Stimulated activated CD8-positive, alpha-beta memory T cell treated with anti-CD3 and anti-CD28 coated beads, Interleukin-2, amount 100 ng/mL, for 1 hour (primary cell): ENCODE measurements around the gene TMEM178A.
"Not testable (repeated sequence)": the region's sequence is repeated elsewhere in the genome, so short reads cannot be mapped to it uniquely, and the experiment has no call there.

Experiments
- DNase-seq, 2 donors: peaks; one replicate each; pipeline ENCODE4 v3.0.0-alpha.2; 2020; ENCODE audit warnings: low read depth in 2 of 2

Gene TMEM178A

DNA sequence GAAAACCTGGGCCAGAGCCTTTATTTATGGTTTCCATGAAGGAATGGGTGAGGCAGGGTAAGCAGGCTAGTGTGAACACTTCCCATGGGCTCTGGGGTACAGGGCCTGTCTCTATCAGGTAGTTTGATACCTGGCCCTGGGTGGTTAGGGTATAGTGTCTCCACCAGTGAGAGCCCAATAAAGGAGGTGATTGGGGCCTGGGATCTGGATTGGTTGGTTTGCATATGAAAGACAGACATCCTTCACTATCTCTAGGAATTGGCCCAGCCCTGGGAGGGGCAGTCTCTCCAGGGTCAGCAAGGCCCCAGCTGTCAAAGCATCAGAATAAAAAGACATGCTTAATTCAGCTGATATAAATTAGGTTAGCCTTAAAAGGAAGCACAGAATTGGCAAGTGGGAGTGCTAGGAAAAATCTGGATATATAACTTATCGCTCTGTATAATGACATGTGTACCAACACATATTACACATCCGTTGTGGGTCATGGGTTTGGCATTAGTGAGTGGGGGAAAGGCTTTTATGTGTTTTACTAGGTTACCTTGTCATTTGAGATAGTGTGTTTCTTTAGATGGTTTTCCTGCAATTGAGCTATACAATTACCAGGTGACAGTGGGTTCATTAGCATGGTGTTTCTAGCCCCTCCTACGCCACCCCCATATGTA is 18.5 kb upstream of the TMEM178A start:
- no peak for DNase-seq

DNA sequence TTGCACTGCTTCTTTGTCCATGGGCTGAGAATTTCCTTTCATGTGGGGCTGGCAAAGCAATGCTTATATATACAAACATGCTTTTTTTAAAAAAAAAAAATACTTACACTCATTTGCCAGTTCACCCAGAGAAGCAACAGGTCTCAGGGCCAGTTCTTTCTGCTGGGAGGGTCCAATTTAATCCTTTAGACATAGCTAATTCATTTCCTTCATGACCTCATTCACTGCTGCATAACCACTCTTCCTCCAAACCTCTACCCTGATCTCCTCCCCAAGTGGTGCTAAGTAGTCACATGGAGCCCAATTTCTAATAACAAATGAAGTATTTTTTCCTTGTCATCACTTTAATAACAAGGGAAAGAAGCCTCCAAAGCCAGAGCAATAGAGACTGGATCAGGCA is 17.1 kb upstream of the TMEM178A start:
- no peak for DNase-seq

DNA sequence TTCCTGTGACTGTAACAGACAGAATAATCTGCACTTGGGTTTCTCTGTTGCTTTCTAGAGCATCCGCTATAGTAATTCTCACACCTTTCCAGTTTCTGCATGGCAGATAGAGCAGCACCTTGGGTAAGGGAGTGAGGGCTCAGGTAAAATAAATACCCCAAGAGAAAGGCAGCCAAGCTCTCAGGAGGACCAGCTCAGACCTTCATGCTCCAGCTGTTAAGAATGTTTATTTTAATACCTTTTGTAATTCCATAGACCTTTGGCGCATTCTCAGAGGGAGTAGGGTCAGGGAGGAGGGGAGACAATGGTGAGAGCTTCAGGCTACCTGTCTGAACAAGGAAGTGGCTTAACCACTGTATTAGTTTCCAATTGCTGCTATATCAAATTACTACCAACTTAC is 16.2 kb upstream of the TMEM178A start:
- DNase-seq, result no peak

DNA sequence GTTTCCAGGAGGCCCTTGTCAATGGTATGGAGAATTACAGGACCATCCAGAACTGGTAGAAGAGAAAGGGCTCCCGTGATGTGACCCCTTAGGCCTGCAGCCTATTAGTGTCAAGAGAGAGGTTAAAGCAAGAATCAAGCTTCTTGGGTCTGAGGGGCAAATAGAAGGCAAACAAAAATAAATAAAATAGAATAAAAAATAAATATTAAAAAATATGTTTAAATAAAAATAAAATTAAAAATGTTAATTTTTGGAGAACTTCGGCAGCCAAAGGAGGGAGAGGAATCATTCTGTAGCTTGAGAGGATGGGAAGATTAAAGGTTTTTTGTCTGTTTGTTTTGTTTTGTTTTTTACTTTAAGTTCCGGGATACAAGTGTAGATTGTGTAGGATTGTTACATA is 15.2 kb upstream of the TMEM178A start:
- no peak for DNase-seq

DNA sequence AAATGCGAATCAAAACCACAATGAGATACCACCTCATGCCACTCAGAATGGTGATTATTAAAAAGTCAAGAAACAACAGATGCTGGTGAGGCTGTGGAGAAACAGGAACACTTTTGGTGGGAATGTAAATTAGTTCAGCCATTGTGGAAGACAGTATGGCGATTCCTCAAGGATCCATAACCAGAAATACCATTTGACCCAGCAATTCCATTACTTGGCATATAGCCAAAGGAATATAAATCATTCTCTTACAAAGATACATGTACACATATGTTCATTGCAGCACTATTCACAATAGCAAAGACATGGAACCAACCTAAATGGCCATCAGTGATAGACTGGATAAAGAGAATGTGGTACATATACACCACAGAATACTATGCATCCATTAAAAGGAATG is 9.5 kb upstream of the TMEM178A start:
- not testable (repeated sequence) for DNase-seq

DNA sequence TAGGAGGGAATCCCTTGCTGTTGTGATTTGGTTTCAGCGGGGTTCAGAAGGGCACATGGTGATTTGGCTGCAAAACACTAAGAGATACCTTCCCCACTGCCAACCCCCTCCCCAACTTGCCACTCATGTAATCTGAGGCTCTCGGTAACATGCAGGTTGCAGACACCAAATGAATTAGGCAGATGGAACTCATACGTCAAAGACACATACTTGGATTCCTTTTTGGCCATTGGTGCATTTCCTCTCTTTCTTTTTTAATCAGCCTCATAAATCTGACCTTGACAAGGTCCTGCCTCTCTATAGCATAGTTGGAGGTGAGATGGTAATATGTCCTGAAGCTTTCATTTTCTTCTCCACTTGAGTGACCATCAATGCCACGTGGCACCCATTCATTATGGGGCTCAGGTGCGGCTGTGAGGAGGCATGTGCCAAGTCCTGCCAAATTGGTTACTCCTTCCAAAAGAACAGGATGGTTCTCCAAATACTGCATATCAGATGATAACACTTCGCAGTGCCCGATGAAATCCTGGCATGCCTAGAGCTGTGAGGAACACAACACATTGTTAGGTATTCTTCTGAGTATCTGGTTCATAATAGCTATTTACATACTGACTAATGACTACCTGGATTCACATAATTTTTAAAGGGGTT is 8.3 kb upstream of the TMEM178A start:
- no peak for DNase-seq

DNA sequence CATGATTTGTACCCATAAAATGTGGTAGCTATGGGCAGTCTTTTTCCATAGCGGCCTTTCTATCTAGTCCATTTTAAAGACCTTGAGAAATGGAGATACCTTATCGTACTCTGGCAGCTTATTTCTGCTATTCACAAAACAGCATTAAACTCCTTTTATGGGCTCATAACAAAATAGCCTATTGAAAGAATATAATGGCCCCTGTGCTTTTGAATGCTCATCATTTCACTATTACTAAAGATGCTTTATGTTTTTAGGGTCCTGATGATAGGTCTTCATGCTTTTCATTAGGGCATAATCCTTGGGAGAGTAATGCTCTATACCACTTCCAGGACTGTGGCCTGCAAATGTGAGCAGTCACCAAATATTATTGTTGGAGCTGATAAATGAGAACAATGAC is 7.3 kb upstream of the TMEM178A start:
- no peak for DNase-seq

DNA sequence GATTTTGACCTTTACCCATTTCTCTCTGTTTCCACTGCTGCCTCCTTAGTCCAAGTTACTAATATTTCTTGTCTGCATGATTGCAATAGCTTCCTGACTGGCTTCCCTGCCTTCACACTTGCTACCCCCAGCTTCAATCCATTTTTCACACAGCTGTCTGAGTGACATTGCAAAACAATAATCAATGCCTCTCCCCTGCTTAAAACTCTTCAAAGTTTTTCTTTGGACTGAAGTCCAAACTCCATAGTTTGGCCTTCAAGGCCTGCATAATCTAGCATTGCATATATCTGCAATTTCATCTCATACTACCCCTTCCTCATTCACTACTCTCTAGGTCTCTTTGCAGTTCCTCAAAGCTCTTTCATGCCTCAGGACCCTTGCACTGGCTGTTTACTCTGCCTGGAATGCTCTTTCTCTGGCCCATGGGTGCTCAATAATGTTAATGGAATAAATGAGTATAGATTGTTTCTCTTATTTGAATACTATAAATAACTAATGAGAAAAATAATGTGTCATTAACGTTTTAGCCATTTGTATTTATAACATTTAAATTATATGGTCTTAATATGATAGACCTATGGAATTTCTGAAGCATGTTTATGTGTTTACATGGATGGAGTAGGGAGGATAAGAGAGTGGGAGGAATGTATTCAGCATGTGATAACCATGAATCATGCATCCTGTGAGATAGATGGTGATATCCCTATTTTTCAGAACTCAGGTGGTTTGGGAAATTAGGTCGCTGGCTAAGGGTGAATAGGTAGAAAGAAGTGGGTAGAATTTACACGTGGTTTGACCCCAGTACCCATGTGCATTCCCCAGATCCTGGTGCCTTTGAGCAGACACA is 5.7 kb upstream of the TMEM178A start:
- DNase-seq, result no peak

DNA sequence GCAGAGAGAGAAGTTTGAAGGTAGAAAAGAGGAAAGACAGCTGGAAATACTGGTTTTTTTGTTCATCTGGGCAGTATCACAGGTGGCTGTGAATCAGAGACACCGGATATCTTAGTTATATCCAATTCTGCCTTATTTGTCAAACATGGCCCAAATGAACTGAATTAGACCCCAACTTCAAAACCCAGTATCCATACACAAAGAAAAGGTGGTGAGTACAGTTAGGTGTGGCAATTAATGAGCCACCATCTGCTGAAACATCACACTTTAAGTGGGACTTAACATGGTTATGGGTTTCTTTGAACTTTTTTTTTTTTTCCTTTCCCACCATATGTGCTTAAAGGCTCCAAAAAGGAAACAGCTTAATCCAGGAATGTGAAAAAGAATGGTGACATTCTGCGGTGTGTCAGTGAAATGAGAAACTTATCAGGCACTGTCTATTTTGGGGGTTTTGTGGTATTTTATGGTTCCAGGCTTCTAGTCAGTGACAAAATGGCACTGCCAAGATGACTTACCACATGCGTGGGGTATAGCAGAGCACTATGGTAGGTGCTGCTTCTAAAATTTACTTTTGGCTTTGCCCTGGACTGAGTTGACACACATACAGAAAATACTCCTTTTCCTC is 5.0 kb upstream of the TMEM178A start:
- DNase-seq, result no peak

DNA sequence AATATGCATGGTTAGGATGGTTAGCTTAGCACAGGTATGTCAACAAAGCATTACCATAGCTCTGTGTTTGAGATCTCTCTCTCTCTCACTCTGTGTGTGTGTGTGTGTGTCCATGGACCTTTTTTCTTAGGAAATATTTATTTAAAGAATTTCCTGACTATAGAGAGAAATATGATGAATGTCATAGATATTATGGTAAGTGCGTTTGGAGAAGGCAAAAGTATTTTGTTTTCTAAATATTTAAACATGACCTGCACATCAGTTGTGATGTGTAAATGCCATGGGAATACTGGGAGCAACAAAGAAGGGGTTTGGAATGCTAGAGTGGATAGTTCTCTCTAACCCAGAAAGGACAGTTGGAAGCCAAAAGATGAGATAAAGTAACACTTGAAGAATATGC is 3.9 kb upstream of the TMEM178A start:
- no peak for DNase-seq

DNA sequence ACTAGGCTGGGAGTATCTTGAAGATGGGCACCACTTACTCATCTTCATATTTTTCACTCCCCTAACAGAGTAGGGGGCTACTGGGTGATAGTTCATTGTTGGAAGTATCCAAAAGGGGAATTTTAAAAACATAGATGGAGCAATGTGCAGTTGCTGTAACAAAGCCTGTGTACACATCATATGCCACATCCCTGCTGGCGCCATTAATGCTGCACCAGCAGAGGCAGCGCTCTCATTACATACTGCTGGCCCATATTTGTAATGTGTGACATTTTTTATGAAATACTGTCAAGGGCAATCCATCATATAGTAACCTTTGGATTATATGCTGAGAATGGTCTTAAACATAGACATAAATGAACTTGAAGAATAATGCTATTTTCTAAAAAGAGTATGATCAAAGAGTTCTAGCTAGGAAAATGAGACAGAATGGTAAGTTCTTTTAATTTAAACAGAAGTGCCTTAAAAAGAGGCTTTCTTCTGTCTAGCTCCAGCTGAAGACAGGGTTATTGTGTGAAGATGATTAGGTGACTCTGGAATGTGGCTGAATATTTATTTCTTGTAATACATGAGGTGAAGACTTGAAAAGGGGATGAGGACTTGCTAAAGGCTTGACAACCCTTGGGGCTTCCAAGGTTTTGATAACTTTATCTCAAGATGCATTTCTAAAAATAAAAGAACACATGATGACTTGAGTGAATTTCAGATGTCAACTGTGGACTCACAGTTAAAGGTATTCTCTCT is 2.4 kb upstream of the TMEM178A start:
- DNase-seq, result no peak

DNA sequence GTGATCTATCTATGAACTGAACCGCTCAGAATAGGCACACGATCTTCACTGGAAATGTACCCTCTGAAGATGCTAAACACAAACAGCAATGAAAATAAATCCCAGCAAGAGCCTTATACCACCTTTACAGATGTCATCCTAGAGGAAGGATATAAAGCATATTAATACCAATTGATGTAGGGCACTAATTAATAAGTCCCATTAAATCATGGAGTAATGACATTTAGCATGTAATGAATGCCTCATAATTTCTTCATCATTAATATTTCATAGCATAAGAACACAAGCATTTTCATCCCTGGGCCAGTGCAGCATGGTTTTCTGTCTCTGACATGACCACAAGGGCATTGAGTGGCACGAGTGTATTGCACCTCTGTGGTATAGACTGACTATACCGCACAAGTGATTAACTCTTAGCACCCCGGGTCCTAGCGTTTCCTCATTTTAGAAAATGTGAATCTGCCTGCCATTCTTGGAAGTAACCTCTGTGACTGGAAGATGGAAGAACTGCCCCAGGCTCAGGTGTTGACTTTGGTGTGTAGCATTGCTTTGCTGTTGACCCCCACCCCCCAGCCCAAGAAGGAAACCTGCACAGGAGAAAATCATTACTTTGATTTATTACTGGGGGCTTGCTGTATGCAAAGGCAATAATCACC is 1.4 kb upstream of the TMEM178A start:
- DNase-seq, result no peak

DNA sequence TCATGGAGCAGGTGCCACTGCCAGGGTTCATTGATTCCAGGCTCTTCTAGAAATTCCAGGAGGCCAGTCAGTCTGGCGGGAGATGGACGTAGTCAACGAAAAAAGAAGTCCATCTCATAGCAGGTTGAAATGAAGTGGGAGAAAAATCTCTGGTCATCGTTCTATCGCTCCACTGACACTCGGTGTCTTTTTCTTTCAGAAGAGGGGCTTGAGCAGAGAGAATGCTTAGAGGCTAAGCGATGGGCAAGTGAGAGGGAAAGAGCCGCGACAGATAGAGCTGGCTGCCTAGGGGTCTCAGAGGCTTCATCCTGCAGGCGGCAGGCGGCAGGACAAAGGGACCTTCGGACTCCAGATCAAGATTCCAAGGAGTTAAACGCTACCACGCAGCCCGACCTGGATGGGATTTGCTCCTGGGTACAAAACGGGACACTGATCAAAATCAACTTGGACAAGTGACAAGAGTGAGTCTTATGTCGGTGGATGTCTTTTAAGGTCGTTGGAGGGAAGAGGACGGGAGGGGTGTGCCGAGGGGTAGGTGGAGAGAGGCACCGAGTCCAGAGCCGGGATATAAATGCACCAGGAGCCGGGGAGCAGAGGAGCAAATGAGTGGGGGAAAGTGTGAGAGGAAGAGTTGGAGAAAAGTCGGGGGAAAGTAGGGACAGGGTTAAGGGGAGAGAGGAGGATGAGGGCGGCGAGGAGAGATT is 677 bp upstream of the TMEM178A start:
- no peak for DNase-seq

DNA sequence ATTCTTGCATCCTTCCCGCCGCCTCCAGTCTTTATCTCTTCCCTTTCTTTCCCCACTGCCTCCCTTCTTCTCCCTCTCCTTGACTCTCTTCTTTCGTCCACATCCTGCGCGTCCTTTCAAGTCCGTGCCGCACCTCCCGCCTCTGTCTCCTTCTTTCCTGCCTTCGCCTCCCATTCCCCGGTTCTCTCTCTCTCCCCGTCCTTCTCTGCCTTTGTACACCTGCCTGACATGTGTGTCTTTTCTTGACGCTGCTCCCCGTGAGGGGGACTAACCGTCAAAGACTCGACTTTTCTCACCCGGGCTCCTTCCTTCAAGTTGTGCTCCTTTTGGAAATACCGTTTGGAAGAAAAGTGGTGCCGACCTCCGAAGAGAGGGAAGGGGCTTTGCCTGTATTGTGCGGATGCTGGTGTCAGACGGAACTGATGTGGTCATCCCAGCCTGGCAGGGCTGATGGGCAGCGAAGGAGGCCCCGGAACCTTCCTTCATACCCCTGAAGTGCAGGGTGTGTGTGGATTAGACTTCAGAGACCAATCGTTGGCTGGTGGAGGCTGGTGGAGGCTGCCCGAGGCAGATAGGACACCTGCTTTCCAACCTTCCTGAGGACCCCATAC is 879 bp downstream of the TMEM178A start:
- DNase-seq, result no peak

DNA sequence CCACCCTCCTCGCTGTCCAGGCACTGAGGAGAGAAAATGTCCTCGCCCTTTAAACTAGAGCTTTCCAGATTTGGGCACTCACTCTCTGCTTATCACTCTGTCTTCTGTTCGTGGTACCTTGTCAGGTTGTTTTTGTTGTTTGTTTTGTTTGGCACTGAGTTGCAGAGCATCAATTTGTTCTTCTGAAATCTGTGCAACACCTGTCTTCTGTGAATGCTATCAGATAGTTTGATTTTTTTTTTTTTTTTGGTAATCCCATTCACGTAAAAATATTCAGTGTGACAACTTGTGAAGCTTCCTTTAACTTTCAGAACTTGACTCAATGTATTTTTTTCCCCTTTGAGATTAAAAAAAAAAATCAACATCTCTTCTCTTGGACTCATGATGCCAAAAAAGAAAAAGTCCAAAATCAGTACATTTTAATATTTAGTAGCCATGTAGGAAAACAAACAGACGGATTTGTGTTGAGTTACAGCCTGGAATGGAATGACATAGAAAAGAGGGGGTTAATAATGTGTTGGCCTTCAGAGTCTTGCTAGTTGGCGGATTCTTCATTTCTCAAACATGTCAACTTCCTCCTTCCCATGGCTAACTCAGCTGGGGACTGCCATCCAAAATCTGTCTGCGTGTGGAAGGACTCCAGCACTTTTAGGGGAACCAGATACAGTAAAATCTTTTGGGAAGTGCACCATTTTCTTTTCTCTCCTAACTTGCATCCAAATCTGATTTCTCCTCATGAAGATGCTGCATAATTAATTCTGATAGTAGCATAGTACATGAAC is 1.6 kb downstream of the TMEM178A start:
- no peak for DNase-seq

DNA sequence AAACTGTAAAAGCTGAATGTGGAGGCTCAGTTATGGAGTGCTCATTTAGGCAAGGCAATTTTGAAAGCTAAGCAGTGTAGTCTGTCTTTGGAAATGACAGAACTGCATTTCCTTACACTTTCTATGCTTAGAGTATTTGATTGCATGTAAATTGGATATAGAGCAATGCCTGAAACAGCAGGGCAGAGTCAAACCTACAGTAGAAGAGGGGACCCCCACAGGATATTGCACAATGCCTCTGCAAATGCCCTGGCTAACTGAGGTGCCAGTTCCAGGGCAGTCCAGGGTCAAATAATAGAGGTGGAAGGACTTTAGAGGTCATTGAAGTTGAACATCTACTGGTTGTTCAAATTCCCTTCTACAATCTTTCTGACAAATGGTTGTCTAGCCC is 2.2 kb downstream of the TMEM178A start:
- no peak for DNase-seq

DNA sequence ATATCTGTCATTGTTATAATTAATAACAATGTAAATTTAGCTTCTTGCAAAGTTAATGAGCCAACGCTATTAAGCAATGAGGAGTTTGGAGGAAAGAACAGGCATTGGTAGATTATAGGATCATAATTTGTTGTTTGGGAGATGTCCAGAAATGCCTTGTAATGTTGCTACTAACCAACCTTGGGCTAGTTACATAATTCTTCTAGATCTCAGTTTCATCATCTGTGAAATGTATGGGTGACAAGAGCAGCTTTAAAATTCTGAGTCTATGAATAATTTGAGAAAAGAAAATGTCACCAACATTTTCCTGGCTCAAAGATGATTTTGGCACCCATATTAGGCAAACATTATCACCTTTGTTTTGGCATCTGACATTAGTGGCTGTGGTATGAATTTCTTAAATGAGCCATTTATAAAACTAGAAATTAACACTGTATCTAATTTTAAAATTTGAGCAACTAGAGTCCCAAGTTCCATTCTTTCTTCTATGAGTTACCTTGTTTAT is 2.9 kb downstream of the TMEM178A start:
- no peak for DNase-seq

DNA sequence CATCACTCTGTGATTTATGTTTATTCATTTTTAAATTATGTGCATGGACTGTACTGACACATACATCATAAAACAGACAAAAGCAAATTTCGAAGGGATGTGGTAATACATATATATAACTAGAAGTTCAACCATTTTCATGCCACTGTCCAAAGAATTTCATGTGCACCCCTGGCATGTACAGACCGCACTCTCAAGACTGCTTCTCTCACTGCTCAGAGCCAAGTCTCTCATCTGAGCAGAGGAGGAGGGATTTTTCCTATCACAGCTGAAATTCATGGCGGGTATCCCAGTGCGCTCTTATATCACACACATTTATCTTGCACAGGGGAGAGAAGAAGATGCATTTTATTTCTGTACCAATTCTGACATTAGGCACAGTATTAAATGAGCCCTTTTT is 5.9 kb downstream of the TMEM178A start:
- DNase-seq, result no peak

DNA sequence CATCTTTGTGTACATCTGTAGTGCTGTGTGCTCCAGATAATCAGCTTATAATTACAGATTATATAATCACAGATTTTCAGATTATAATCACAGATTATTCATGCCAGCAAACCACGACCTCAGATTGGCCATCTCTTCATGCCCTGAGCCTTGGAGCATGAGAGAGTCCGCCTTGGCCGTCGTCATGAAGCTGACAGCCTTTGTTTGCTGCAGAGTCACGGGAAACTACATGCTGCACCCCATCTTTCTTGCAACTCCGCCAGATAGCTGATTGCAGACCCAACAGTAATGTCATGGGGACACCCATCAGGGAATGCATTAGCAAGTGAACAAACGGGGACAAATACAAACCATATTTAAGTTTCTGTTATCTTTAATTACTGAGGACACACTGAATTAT is 7.3 kb downstream of the TMEM178A start:
- no peak for DNase-seq
